HG02759 (cell line): Measurements from ENCODE around the gene DRP2.
"Not testable (repeated sequence)": the region's sequence is repeated elsewhere in the genome, so short reads cannot be mapped to it uniquely, and the experiment has no call there.

Experiments
- ATAC-seq: cut with Tn5 transposase; IDR thresholded peaks from one replicate; pipeline ENCODE4 v1.9.1; 2021; ENCODE audit warnings: mild to moderate bottlenecking, moderate library complexity; ENCODE audit not compliant: unreplicated experiment

Gene DRP2

DNA sequence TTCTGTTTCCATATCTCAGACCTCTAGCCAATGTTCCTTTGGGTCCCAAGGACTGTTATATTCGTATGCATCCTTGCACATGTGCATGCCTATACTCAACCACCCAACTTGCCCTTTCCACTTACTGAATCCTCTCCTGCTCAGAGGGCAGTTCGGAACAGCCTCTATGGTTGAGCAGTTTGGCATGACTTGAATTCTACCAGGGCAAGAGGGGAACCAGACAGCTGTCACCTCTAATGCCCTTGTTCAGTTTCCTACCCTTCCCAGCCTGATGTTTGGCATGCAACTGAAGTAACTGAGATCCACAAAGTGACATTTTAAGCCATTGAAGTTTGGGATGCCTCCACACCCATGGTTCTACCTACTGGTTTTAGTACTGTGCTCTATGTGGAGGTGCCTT is 17.5 kb downstream of the DRP2 start:
- ATAC-seq: no peak

DNA sequence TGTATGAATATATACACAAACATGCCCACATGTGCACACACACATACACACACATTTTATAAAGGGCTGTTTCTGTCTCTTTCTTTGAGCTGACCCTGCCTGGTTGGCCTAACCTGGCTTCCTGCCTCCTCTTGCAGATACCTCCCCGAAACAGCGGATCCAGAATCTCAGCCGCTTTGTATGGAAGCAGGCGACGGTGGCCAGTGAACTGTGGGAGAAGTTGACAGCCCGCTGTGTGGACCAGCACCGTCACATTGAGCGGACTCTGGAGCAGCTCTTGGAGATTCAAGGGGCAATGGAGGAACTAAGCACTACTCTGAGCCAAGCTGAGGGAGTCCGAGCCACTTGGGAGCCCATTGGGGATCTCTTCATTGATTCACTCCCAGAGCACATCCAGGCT is 21.9 kb downstream of the DRP2 start:
- ATAC-seq: no peak

DNA sequence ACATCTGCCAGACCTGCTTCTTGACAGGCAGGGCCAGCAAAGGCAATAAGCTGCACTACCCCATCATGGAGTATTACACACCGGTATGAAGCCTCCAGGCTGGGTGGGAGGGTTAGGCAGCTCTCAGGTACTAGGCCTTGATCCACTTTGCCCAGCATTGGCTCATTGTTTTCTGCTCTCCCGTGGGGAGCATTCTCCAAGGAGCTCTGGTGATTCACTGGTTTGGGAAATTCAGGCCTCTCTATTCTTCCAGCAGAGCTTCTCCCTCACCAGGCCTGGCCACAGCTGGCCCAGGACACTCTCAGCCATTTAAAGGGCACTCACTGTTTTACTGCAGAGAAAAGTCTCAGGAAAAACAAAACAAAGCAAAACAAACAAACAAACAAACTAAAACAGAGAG is 33.0 kb downstream of the DRP2 start:
- no peak for ATAC-seq

DNA sequence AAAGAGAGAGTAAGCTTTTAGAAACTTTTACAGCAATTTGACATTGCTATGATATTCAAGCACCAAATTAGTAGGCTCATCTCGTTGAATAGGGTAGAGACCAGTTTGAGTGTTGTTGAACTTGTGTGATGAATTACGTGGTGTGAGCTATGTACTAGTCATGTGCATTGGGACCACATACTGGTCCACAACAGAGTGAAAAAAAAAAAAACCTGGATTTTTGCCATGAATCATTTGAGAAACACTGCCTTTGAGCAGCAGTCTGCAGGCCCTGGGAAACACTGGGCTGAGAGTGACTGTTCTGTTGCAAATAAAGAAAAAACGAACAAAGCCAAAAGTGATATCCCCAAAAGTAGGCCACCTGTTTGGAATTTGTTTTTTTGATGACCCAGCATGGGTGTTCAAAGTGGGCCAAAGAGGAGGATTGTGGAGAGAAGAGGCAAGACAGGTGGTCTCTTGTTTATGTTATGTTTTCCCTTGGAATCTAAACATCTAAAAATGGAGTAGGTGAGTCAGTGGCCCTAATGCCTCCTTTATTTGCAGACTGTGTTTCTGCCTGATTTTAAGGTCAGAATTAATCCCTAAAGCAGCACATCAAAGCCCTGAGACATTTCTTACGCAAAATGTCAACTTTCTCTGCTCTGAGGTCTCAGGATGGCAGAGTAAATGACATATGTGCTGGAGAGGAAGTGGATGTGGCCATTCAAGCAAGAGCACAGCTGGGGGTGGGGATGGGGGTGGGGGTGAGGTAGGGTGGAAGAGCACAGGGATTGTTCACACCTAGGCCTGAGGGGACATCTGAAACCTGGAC is 38.1 kb downstream of the DRP2 start:
- no peak for ATAC-seq

DNA sequence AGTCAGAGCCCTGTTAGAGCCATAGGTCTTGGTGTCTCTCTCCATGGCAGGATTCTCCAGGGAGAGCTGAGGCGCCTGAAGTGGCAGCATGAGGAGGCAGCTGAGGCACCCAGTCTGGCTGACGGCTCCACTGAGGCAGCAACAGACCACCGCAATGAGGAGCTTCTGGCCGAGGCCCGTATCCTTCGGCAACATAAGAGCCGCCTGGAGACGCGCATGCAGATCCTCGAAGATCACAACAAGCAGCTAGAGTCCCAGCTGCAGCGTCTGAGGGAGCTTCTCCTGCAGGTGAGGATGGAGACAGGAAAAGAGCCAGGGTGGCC is 38.6 kb downstream of the DRP2 start:
- ATAC-seq: no peak

DNA sequence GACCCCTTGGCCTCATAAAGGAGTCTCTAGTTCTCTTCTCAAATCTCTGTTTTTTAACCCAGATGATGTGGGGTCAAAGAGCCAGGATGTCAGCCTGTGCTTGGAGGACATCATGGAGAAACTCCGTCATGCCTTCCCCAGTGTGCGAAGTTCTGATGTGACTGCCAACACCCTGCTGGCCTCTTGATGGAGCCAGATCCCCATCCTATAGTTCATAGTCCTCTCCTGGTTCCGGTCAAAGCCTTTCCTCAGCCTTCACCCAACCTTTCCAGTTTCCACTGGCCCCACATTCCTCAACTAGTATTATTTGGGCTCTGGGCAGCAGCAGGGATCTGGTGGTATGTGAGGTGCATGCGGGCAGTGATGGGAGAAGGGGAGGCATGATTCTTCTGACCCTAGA is 40.8 kb downstream of the DRP2 start:
- ATAC-seq: no peak

DNA sequence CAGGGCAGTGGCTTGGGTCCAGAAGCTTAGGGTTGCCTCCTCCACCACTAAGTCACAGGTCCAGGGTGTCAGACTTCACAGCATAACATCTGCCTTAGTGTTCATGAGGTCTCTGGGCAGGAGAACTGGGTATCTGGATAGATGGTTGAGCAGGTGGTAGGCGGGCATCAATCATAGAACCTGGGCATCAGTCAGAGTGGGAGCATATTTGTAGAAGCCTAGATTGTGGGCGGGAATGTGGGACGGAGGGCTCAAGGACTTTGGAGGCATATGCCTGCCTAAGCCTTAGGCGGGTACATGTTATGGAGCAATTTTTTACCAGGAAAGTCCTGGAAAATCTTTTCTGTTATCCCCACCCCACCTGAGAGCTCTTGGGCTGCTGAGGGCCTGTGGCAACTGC is 43.0 kb downstream of the DRP2 start:
- ATAC-seq: no peak

DNA sequence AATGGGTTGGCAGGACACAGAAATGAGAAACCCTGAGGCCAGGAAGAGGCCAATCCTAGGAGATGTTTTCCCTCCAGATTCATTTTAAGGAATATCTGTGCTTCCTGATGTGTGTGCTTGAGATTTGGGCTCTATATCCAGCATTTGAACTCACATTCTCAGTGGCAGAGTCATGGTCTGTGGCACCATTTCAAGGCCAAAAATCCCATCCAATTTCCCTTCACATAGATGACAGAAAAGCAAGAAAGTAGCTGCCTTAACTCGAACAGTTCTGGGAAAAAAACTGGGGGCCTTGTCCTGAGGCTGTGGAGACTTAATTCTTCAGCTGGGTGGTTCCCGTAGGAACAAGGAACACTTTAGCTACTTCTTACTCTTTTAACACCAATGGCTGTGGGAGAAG is 44.2 kb downstream of the DRP2 start:
- no peak for ATAC-seq

DNA sequence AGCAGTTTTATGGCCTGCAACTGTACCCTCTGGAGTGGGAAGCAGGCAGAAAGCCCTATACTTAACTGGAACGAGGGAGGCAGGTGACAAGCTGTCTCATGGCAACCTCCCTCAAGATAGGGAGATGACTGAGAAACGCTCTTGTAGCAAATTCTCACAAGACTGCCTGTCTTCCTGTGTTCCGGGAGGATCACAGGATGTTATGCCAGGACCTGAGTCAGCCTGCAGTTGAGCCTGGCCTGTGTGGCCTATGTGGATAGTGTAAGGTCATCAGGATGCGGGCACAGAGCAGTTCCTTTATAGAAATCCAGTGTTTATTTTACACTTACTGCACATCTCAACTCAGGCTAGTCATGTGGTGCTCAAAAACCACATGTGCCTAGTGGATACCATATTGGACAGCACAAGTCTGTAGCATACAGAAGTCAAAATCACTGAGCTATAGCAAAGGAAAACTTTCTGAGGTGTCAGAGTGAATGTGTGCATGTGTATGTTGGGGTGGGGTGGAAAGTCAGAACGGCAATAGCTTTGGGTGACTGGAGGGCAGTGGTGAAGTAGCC is 46.4 kb downstream of the DRP2 start:
- ATAC-seq: no peak

DNA sequence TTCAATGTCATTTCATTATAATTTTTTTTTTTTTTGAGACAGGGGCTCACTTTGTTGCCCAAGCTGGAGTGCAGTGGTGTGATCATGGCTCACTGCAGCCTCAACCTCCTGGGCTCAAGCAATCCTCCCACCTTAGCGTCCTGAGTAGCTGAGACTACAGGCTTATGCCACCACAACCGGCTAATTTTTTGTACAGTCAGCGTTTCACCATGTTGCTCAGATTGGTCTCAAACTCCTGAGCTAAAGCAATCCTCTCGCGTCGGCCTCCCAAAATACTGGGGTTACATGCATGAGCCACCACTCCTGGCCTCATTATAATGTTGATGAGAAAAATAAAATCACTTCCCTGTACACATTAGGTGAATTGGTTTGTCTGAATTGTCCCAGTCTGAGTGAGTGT is 54.6 kb downstream of the DRP2 start:
- no peak for ATAC-seq

DNA sequence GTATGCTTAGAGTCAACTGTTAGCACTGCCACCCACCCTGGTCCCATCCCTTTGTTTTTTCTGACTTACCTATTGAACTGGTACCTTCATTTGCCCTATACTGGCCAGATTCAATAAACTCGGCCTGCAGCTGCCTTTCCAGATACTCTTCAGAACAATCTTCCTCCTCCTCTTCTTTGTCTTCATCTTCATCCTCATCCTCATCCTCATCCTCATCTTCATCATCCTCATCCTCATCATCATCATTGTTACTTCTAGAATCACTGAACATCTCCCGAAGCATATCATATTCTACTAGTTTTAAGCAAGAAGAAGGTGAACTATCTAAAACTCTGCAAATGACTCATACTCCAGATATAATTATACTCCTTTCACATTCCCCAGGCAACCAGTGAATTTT is 56.7 kb downstream of the DRP2 start:
- ATAC-seq: no peak

DNA sequence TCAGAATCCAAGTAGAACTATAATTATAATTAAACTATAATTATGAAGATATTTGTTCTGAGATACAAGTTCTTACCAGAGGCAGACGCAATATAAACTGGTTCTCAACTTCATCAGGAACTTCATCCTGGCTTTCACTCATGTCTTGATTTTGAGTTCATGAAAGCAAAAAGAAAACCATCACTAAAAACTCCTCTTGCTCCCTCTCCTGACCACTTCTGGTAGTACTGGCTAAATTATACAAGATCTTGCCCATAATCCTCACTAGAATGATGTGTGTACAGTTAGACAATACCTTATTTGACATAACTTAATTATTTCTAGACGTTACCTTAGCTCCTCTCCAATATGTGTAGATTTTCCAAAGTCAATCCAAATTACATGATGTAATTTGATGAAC is 67.8 kb downstream of the DRP2 start:
- ATAC-seq: no peak

DNA sequence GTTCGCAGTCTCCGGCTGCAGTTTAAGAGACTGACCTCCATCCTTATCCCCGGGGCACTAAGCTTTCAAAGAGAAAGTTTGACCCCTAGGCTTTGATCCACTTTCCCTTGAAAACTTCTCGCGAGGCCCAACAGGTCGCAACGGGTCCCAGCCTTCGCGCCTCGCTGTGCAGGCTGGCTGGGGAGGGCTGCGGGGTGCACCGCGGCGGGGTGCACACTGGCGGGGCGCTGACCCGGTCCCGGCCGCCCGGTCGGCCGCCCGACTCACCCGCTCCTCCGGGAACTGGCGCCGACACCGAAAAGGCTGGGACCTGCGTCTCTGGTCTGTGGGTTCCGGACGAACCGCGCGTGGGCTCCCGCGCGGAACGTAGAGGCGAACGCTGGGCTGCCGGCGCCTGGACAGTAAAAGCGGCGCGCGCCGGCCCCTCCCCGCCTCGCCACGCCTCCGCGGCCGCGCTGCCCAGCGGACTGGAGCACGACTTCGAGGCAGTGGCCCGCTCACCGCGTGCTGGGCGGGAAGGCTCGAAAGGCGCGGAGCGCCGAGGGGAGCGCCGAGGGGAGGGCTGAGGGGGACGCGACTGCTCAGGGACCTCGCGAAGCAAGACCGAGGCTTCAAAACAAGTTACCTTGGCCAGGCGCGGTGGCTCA is 71.5 kb downstream of the DRP2 start, which contains the start of gene TAF7L:
Gene TAF7L, minus strand, starts transcription at position 378 of the 647 bp plus-strand sequence. CDS start 3,791 bp downstream, outside the sequence.
- ATAC-seq: no peak

DNA sequence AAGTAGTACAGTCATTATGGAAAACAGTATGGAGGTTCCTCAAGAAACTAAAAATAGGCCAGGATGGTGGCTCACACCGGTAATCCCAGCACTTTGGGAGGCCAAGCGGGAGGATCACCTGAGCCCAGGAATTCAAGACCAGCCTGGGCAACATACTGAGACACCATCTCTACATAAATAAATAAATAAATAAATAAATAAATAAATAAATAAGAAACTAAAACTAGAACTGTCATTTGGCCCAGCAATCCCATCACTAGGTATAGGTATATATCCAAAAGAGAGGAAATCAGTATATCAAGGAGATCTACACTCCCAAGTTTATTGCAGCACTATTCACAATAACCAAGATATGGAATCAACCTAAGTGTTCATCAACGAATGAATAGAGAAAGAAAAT is 76.0 kb downstream of the DRP2 start:
- not testable (repeated sequence) for ATAC-seq

DNA sequence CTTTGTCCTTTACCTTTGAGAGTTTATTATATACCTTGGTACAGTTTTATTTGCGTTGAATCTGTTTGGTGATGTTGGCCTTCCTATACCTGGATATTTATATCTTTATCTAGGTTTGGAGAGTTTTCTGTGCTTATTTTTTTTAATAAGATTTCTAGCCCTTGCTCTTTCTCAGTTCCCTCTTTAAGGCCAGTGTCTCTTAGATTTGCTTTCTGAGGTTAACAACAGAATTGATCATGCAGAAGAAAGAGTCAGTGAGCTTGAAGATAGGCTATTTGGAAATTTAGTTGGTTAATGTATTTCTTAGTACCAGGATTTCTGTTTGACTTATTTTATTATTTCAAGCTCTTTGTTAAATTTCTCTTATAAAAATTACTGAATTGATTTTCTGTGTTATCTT is 84.2 kb downstream of the DRP2 start:
- ATAC-seq: no peak
